Neural cell (in vitro differentiated cells): ENCODE data around the gene NMNAT3.

ENCODE experiments used
- EP300 ChIP-seq: fragments of 450-650 bp; conservative IDR thresholded peaks from 2 replicates; pipeline ENCODE4 v1.6.1; 2014; ENCODE audit warnings: antibody characterized with exemption, mild to moderate bottlenecking, moderate library complexity; ENCODE audit not compliant: poor library complexity, severe bottlenecking
- EZH2 ChIP-seq: fragments of 200-600, 300-800 bp; shearing (Covaris generic), sonication (generic); IDR thresholded peaks from 2 replicates; pipeline ENCODE4 v1.6.1; 2014; ENCODE audit warnings: antibody characterized with exemption, low read length, borderline replicate concordance, mild to moderate bottlenecking; ENCODE audit not compliant: insufficient read depth, poor library complexity, severe bottlenecking
- POLR2AphosphoS5 ChIP-seq: IDR thresholded peaks from 2 replicates; pipeline ENCODE4 v1.6.1; 2012
- TF ChIP-seq, protein P1 (sequence below): fragments of 450-650 bp; IDR thresholded peaks from 2 replicates; pipeline ENCODE4 v1.5.1; 2014; ENCODE audit warnings: antibody characterized with exemption, mild to moderate bottlenecking, moderate library complexity; ENCODE audit not compliant: poor library complexity, severe bottlenecking

GRCh38 chr3:139640456-139640855 is 37.3 kb downstream of the NMNAT3 start:
- TF ChIP-seq, protein P1, sequence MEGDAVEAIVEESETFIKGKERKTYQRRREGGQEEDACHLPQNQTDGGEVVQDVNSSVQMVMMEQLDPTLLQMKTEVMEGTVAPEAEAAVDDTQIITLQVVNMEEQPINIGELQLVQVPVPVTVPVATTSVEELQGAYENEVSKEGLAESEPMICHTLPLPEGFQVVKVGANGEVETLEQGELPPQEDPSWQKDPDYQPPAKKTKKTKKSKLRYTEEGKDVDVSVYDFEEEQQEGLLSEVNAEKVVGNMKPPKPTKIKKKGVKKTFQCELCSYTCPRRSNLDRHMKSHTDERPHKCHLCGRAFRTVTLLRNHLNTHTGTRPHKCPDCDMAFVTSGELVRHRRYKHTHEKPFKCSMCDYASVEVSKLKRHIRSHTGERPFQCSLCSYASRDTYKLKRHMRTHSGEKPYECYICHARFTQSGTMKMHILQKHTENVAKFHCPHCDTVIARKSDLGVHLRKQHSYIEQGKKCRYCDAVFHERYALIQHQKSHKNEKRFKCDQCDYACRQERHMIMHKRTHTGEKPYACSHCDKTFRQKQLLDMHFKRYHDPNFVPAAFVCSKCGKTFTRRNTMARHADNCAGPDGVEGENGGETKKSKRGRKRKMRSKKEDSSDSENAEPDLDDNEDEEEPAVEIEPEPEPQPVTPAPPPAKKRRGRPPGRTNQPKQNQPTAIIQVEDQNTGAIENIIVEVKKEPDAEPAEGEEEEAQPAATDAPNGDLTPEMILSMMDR: no peak
- TF ChIP-seq POLR2AphosphoS5: no peak
- no peak for TF ChIP-seq EP300
- TF ChIP-seq EZH2: no peak
